ENCODE data around the gene SLC52A3.
"Not testable (repeated sequence)": the region's sequence is repeated elsewhere in the genome, so short reads cannot be mapped to it uniquely, and the experiment has no call there.

Gene SLC52A3

DNA sequence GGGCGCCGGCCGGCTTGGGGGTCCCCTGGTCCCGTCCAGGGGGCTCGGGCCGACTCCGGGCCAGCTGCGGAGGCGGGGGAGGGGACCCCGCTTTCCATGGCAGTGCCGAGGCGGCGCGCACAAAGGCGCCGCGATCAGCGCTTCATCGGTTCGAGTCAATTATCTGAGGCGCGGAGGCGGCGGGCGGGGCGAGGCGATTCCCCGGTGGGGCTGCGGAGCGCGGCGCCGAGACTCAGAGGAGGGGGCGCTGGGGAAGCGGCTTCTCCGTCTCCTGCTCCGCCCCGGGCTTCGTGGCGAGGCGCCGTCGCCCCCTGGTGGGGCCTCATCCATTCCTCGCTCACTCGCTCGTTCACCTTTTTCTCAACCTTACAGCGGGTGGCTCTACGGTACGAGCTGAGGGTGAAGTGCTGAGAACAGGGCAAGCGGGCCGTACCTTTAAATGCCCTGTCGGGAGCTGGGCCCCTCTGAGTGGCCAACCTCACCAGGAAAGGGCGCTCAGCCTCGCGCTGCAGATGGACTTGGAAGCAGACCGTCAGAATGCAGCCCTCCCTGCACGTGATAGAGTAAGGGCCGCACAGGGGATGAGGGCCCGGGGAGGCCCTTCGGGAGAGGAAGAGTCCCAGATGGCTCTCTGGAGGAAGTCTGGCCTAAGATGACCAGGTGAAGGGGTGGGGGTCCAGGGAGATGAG, 39.9 kb downstream of the SLC52A3 start:
- DNase-seq (ENCODE audit: low spot score) = peak; percentile 77

- DNase-seq (ENCODE audit: low spot score) = no peak
These were observed 42.1 kb downstream of the SLC52A3 start for GRCh38 chr20:726160-726559.

GRCh38 chr20:725491-725890, 42.8 kb downstream of the SLC52A3 start:
- DNase-seq (ENCODE audit: low spot score) = no peak

- DNase-seq (ENCODE audit: low spot score) = not testable (repeated sequence)
These were observed 43.5 kb downstream of the SLC52A3 start for GRCh38 chr20:724797-725196.

DNA sequence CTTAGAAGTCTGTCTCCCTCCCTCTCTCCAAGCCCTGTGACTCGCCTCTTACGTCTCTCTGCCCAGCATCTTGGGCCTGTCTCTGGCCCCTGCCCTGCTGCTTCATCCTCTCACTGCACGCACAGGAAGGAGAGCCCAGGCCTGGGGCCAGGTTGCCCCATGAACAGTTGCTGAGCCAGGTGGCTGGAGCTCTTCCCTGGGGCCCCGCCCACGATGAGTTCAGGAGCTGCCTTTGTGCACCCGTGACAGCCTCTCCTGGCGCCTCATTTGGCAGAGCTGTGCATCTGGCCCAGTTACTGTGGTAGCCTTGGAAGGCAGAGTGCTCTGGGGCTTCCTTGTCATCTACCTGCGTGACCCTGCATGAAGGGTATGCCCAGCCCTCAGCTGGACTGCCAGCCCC, 44.5 kb downstream of the SLC52A3 start:
- DNase-seq (ENCODE audit: low spot score) = no peak

DNA sequence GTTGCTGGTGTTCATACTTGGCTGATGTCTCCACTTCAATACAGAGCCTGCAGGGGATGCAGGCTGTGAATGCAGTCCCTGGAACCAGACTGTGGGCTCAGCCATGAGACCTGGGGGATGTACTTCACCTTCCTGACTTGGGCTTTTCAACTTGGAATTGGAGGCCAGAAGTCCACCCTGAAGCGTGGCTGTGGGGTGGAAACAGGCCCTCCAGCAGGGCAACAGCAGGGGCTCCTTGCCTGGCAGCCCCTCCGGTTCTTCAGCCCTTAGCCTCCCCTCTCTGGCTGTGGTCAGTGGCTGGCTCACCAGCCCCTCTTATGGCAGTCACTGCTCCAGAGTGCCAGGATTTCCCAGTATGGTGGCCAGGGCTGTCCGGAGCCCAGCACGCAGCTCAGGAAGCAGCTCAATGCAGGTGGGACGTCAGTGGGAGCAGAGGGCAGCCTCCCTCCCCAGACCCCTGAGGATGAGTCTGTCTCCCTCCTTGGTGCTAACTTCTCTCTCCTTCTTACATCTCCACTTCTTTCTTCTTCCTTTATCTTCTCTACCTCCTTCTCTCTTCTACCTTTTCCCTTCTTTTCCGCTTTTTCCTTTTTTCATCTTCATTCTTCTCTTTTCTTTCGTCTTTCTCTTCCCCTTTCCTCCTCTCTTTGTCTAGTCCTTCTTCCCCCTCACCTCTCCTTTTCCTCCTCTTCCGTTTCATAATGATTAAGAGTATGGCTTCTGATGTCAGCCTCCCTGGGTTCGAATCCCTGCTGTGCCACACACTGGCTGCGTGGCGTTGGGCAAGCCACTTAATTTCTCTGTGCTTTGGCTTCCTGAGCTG, 45.3 kb downstream of the SLC52A3 start:
- DNase-seq (ENCODE audit: low spot score) = no peak

DNA sequence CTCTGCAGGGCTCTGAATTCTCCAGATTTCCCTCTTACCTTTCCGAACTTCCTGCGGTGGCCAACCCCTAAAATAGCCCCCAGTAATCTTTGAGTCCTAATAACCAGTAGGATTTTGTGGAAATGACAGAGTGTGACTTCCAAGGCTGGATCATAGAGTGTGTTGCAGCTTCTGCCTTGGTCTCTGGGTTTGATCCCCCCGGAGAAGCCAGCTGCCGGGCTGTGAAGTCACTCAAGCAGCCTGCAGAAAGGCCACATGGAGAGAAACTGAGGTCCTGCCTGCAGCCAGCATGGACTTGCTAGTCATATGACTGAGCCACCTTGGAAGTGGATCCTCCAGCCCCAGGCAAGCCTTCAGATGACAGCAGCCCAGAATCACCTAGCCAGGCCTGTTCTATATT, 46.4 kb downstream of the SLC52A3 start:
- DNase-seq (ENCODE audit: low spot score) = no peak

- no peak for DNase-seq (ENCODE audit: low spot score)
These were observed 48.5 kb downstream of the SLC52A3 start for GRCh38 chr20:719816-720215.

DNA sequence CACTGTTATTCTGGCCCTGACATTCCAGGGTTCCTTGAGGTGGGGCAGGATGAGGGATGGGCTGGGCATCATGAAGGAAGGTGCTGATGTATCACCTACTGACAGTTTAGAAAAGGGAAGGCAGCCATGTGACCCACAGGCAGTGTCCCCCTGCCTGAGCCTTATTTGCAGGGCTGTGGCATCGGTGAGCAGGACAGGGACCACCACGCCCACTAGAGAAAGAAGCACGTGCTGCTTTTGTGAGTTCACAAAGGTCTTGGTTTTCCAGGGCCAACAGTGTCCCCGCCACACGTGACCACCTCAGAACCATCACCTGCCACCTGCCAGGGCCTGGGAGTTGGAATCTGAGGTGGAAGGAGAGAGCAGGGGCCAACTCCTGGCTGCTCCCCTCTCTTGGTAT, 49.2 kb downstream of the SLC52A3 start:
- no peak for DNase-seq (ENCODE audit: low spot score)

DNA sequence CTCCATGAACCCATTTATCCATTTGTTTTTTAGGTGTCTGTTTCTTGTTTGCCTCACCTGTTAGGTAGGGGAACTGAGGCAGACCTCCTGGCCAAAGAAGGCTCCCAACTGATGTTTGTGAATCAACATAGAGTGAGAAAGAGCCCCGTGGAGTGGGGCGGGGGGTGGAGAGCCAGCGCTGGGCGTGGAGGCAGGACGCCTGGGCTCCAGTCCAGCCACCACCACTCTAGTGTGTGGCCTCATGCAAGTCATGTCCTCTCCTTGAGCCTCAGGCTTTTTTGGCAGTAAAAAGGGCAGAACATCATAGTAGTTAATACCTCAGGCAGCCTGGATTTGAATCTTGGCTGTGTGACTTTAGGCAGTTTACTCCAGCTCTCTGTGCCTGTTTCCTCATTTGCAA, 50.5 kb downstream of the SLC52A3 start:
- no peak for DNase-seq (ENCODE audit: low spot score)

DNA sequence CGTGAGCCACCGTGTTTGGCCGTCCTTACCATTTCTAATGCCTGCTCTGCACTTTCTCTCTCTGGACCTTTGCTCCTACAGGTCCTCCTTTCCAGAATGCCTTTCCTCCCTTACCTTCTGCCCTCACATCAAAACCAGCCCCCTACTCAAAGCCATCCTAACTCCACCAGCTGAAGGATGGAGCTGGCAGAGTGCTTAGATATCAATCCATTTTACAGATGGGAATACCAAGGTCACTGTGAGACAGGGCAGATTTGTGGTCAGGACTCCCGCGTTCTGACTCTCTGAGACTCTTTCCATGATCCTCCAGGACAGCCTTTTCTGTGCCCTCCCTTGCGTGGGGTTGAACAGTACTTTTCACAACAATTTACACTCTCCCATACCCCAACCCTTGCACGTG, 51.0 kb downstream of the SLC52A3 start:
- no peak for DNase-seq (ENCODE audit: low spot score)

DNA sequence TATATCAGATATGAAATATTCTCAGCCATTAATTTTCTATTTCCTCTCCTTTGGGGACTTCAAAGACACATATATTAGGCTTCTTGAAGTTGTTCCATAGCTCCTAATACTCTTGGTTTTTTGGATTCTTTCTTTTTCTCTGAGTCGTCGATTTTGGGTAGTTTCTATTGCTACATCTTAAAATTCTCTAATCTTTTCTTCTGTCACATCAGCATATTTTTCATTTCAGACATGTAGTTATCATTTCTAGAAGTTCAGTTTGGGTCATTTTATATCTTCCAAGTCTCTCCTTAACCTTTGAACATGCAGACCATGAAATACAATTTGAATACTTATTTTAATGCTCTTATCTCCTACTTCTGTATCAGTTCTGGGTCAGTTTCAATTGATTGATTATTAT, 53.8 kb downstream of the SLC52A3 start:
- DNase-seq (ENCODE audit: low spot score) = no peak

- no peak for DNase-seq (ENCODE audit: low spot score)
These were observed 56.7 kb downstream of the SLC52A3 start for GRCh38 chr20:711576-711975.

GRCh38 chr20:710780-711450, 57.4 kb downstream of the SLC52A3 start:
- DNase-seq (ENCODE audit: low spot score) = no peak
